H1 (cell line): ENCODE results near the gene PROK1. TPM values are rescaled to one million over a fixed set of nuclear protein-coding genes. Genes with fewer than 3 reads are reported as not detected.

Experiments
- CTCF ChIA-PET: fragments of 300-600 bp; sonication (Branson Sonifier 250); formaldehyde crosslinking; loops from one replicate; lab custom pipeline; 2021; ENCODE audit not compliant: partially characterized antibody; lab: Charles Lee
- POLR2A ChIA-PET: fragments of 300-600 bp; sonication (Branson Sonifier 250); formaldehyde crosslinking; loops from one replicate; lab custom pipeline; 2021; ENCODE audit warnings: inconsistent platforms; ENCODE audit not compliant: partially characterized antibody; lab: Charles Lee
- DNase-seq, 2 experiments: peaks; one replicate each; pipeline versions ENCODE4 v3.0.0 to v3.0.0-alpha.2; 2010 to 2022; ENCODE audit warnings: low spot score in 2 of 2, low read depth in 1 of 2, mixed read lengths in 1 of 2
- FAIRE-seq: peaks from 2 replicates; lab custom pipeline; 2011; peaks lifted over from hg19 to GRCh38; lab: Jason Lieb, UNC
- H2AFZ ChIP-seq: 2 replicates; pipeline ENCODE4 v1.8.1; 2012; ENCODE audit warnings: low read length, inconsistent platforms
- H2AK5ac ChIP-seq: 2 replicates; pipeline ENCODE4 v1.6.1; 2013; ENCODE audit warnings: low read depth, low read length
- H2BK120ac ChIP-seq: replicated peaks from 2 replicates; pipeline ENCODE3; 2013; ENCODE audit warnings: low read depth, low read length, inconsistent platforms
- H2BK12ac ChIP-seq: 2 replicates; pipeline ENCODE4 v1.6.1; 2013; ENCODE audit warnings: low read depth, low read length
- H2BK15ac ChIP-seq: 2 replicates; pipeline ENCODE4 v1.6.1; 2013; ENCODE audit warnings: low read length
- H2BK20ac ChIP-seq: 2 replicates; pipeline ENCODE4 v1.6.1; 2013; ENCODE audit warnings: low read length
- H2BK5ac ChIP-seq: 2 replicates; pipeline ENCODE4 v1.6.1; 2013; ENCODE audit warnings: low read depth, low read length
- H3K14ac ChIP-seq: 2 replicates; pipeline ENCODE4 v1.6.1; 2013; ENCODE audit warnings: inconsistent platforms; ENCODE audit not compliant: insufficient read length
- H3K18ac ChIP-seq: 2 replicates; pipeline ENCODE4 v1.6.1; 2013; ENCODE audit warnings: low read length; ENCODE audit errors: extremely low read depth
- H3K23ac ChIP-seq: 2 replicates; pipeline ENCODE4 v1.6.1; 2013; ENCODE audit warnings: inconsistent platforms; ENCODE audit not compliant: insufficient read length
- H3K23me2 ChIP-seq: 2 replicates; pipeline ENCODE4 v1.6.1; 2013; ENCODE audit warnings: low read depth, low read length
- H3K27ac ChIP-seq: 2 replicates; pipeline ENCODE4 v1.6.1; 2011; ENCODE audit warnings: low read depth, low read length, inconsistent platforms
- H3K27me3 ChIP-seq, 4 experiments: replicated peaks in 1 of 4; 1 replicate in 1 of 4; 2 replicates in 3 of 4; pipeline versions ENCODE4 v1.6.1 to v1.8.1; 2011 to 2013; ENCODE audit warnings: low read length in 3 of 4, mild to moderate bottlenecking in 3 of 4, inconsistent platforms in 2 of 4, mixed read lengths in 2 of 4, moderate library complexity in 1 of 4; ENCODE audit not compliant: control insufficient read depth in 3 of 4, insufficient read depth in 3 of 4; ENCODE audit errors: extremely low read depth in 1 of 4
- H3K36me3 ChIP-seq, 4 experiments: 2 replicates each; pipeline versions ENCODE4 v1.6.1 to v1.8.1; 2011 to 2013; ENCODE audit warnings: mild to moderate bottlenecking in 4 of 4, low read length in 3 of 4, moderate library complexity in 2 of 4, control low read depth in 1 of 4, inconsistent platforms in 1 of 4; ENCODE audit not compliant: insufficient read depth in 4 of 4, control insufficient read depth in 2 of 4
- H3K4ac ChIP-seq: replicated peaks from 2 replicates; pipeline ENCODE3; 2013; ENCODE audit warnings: low read length, low read depth, mixed read lengths, inconsistent platforms; ENCODE audit not compliant: insufficient read length
- H3K4me1 ChIP-seq, 4 experiments: replicated peaks in 1 of 4; 1 replicate in 1 of 4; 2 replicates in 3 of 4; pipeline versions ENCODE4 v1.6.1 to v1.8.1; 2011 to 2013; ENCODE audit warnings: low read length in 3 of 4, inconsistent platforms in 2 of 4, mixed read lengths in 1 of 4; ENCODE audit not compliant: insufficient read depth in 4 of 4, control insufficient read depth in 3 of 4
- H3K4me2 ChIP-seq, 2 experiments: 2 replicates each; pipeline versions ENCODE4 v1.6.1 to v1.8.1; 2011 to 2013; ENCODE audit warnings: low read depth in 2 of 2, low read length in 2 of 2, control low read depth in 1 of 2, inconsistent platforms in 1 of 2, mild to moderate bottlenecking in 1 of 2; ENCODE audit not compliant: insufficient read depth in 1 of 2
- H3K4me3 ChIP-seq, 4 experiments: fragments of 200-600, 300-600 bp in 1 of 4; sonication (generic), shearing (Covaris generic), sonication (Bioruptor Twin) in 1 of 4; 2 replicates each; pipeline versions ENCODE4 v1.5.1 to v1.8.1; 2011 to 2016; ENCODE audit warnings: low read length in 4 of 4, low read depth in 3 of 4, control low read depth in 2 of 4, inconsistent platforms in 2 of 4, mild to moderate bottlenecking in 2 of 4, mixed read lengths in 1 of 4, moderate library complexity in 1 of 4; ENCODE audit not compliant: insufficient read depth in 2 of 4; ENCODE audit errors: extremely low read depth in 1 of 4
- H3K56ac ChIP-seq: replicated peaks from 2 replicates; pipeline ENCODE3; 2013; ENCODE audit warnings: low read depth, mild to moderate bottlenecking, mixed read lengths, low read length, inconsistent platforms; ENCODE audit not compliant: insufficient read length
- H3K79me1 ChIP-seq: 2 replicates; pipeline ENCODE4 v1.6.1; 2013; ENCODE audit warnings: low read depth, low read length, control low read depth
- H3K79me2 ChIP-seq, 2 experiments: 2 replicates each; pipeline versions ENCODE4 v1.6.1 to v1.8.1; 2012 to 2013; ENCODE audit warnings: low read length in 2 of 2, mild to moderate bottlenecking in 2 of 2, inconsistent platforms in 1 of 2; ENCODE audit not compliant: insufficient read depth in 2 of 2, control insufficient read depth in 1 of 2
- H3K9ac ChIP-seq, 4 experiments: replicated peaks in 1 of 4; 1 replicate in 1 of 4; 2 replicates in 3 of 4; pipeline versions ENCODE4 v1.6.1 to v1.8.1; 2011 to 2013; ENCODE audit warnings: low read depth in 3 of 4, low read length in 3 of 4, control low read depth in 2 of 4, mild to moderate bottlenecking in 2 of 4, moderate library complexity in 2 of 4, inconsistent platforms in 1 of 4; ENCODE audit errors: extremely low read depth in 1 of 4
- H3K9me3 ChIP-seq, 2 experiments: 2 replicates each; pipeline versions ENCODE4 v1.6.1 to v1.8.1; 2012 to 2013; ENCODE audit warnings: mild to moderate bottlenecking in 2 of 2, moderate library complexity in 2 of 2, control low read depth in 1 of 2, inconsistent platforms in 1 of 2, low read depth in 1 of 2, low read length in 1 of 2, mixed read lengths in 1 of 2; ENCODE audit not compliant: insufficient read depth in 2 of 2
- H4K20me1 ChIP-seq, 2 experiments: replicated peaks in 1 of 2; 2 replicates each; pipeline versions ENCODE3 to v1.8.1; 2011 to 2013; ENCODE audit warnings: inconsistent platforms in 2 of 2, low read length in 2 of 2, mild to moderate bottlenecking in 1 of 2; ENCODE audit not compliant: insufficient read depth in 2 of 2, control insufficient read depth in 1 of 2
- H4K5ac ChIP-seq: 2 replicates; pipeline ENCODE4 v1.6.1; 2013; ENCODE audit warnings: low read length, low read depth, mixed read lengths, inconsistent platforms; ENCODE audit not compliant: insufficient read length
- H4K8ac ChIP-seq: 2 replicates; pipeline ENCODE4 v1.8.0; 2013; ENCODE audit warnings: mild to moderate bottlenecking, moderate library complexity, low read length, inconsistent platforms; ENCODE audit not compliant: insufficient read depth; ENCODE audit errors: extremely low read depth
- H4K91ac ChIP-seq: replicated peaks from 2 replicates; pipeline ENCODE3; 2013; ENCODE audit warnings: low read length, mixed read lengths, inconsistent platforms; ENCODE audit not compliant: insufficient read length
- BCL11A ChIP-seq, 2 experiments: IDR thresholded peaks; one replicate each; pipeline ENCODE4 v1.6.1; 2011; ENCODE audit warnings: low read depth in 2 of 2, low read length in 2 of 2, mild to moderate bottlenecking in 2 of 2
- CBX5 ChIP-seq: fragments of 300-800, 300-1000 bp; sonication (generic); IDR thresholded peaks from 2 replicates; pipeline ENCODE4 v1.7.1; 2016; ENCODE audit warnings: antibody characterized with exemption, low read length, low read depth
- CHD2 ChIP-seq: IDR thresholded peaks from 2 replicates; pipeline ENCODE4 v1.6.1; 2012; ENCODE audit warnings: low read length, improper control_type of control experiment
- CTCF ChIP-seq, 3 experiments: IDR thresholded peaks; 1 replicate in 2 of 3; 2 replicates in 1 of 3; pipeline versions ENCODE4 v1.5.1 to v1.6.1; 2011; ENCODE audit warnings: low read length in 3 of 3, mild to moderate bottlenecking in 3 of 3, inconsistent platforms in 2 of 3, low read depth in 1 of 3, moderate library complexity in 1 of 3; ENCODE audit not compliant: insufficient read depth in 1 of 3; ENCODE audit errors: control extremely low read depth in 1 of 3
- FOSL1 ChIP-seq: IDR thresholded peaks from 2 replicates; pipeline ENCODE4 v1.6.1; 2011; ENCODE audit warnings: mild to moderate bottlenecking, low read depth, low read length, moderate library complexity; ENCODE audit not compliant: insufficient read depth
- JUND ChIP-seq: IDR thresholded peaks from 2 replicates; pipeline ENCODE4 v1.6.1; 2011; ENCODE audit warnings: mild to moderate bottlenecking, improper control_type of control experiment, low read length
- KDM1A ChIP-seq: fragments of 200-600, 300-600 bp; sonication (generic); IDR thresholded peaks from 2 replicates; pipeline ENCODE4 v1.7.1; 2016; ENCODE audit warnings: mild to moderate bottlenecking, low read length, borderline replicate concordance
- RXRA ChIP-seq: IDR thresholded peaks from 2 replicates; pipeline ENCODE4 v1.6.1; 2011; ENCODE audit warnings: low read depth, mild to moderate bottlenecking, low read length, moderate library complexity; ENCODE audit not compliant: insufficient read depth
- SAP30 ChIP-seq: fragments of 300-600 bp; sonication (generic); IDR thresholded peaks from 2 replicates; pipeline ENCODE4 v1.7.1; 2012; ENCODE audit warnings: low read length, moderate library complexity, mild to moderate bottlenecking, inconsistent platforms; ENCODE audit not compliant: insufficient read depth, insufficient replicate concordance
- SRF ChIP-seq: IDR thresholded peaks from 2 replicates; pipeline ENCODE4 v1.6.1; 2011; ENCODE audit warnings: mild to moderate bottlenecking, low read depth, low read length, moderate library complexity
- WGBS, 2 experiments: shearing (Covaris generic) in 1 of 2; methylation state at CpG; one replicate each; pipeline versions ENCODE4 v1.1.6 to v1.1.7; 2013 to 2015; ENCODE audit warnings: low lambda C conversion rate in 2 of 2, mixed read lengths in 2 of 2, inconsistent platforms in 1 of 2, low coverage in 1 of 2, missing lambda C conversion rate in 1 of 2; ENCODE audit not compliant: insufficient replicate concordance in 2 of 2, insufficient coverage in 1 of 2, insufficient read length in 1 of 2; ENCODE audit errors: extremely low coverage in 1 of 2, missing lambda C conversion rate in 1 of 2; 5-methylcytosine and 5-hydroxymethylcytosine counted together
- polyA plus RNA-seq, 7 experiments: library from polyadenylated mRNA; depleted of rRNA in 3 of 7; stranded (reverse) in 5 of 7; unstranded in 2 of 7; fragments of >200 nt in 5 of 7; fragments of 200-250 nt in 2 of 7; gene quantifications; 1 replicate in 5 of 7; 2 replicates in 1 of 7; 4 replicates in 1 of 7; pipeline versions ENCODE4 v1.2.1 to v1.2.3, GENCODE V29; 2011 to 2013; ENCODE audit warnings: missing spikeins in 2 of 7, mixed read lengths in 2 of 7
- total RNA-seq: library from RNA; stranded (reverse); fragmentation: NEBNext Ultra II Directional; extraction: Animal tissue kit (Norgen Biotek cat#: 25700); gene quantifications from 2 replicates; pipeline ENCODE4 v1.2.1, GENCODE V29; 2021

Gene PROK1
- total and polyA plus RNA-seq, 2 of the 8 experiments (the other 6 are each of a cell fraction or from before 2014, with no cell fraction given) = 0.12 TPM; not detected in 1

GRCh38 chr1:110498270-110498669, 47.3 kb downstream of the PROK1 start:
- Histone ChIP-seq H3K23ac (no peak overlapping the region), H4K8ac (no peak overlapping the region), H2BK120ac (no peak overlapping the region), H2BK12ac (no peak overlapping the region), H3K4me3 (no peak overlapping the region), H2BK5ac (no peak overlapping the region), H3K18ac (no peak overlapping the region), H3K23me2 (no peaks in the 10 kb centered on the region), H3K36me3 (no peaks in the 10 kb centered on the region), H3K4ac (no peak overlapping the region), H3K4me2 (no peak overlapping the region), H2BK15ac (no peak overlapping the region), H3K79me1 (no peaks in the 10 kb centered on the region), H2AK5ac (no peak overlapping the region), H3K4me1 (peaks cover 6 to 11% (median 8%) of the 10 kb centered on the region in 4 experiments; a peak in 6 of 7 replicates), H3K79me2 (no peaks in the 10 kb centered on the region), H3K27ac (no peak overlapping the region), H3K56ac (no peak overlapping the region), H2BK20ac (no peak overlapping the region), H2AFZ (no peak overlapping the region), H3K9me3 (no peaks in the 10 kb centered on the region), H3K27me3 (no peaks in the 10 kb centered on the region; a peak in 1 of 7 replicates), H3K9ac (no peak overlapping the region), H4K20me1 (no peaks in the 10 kb centered on the region), H4K5ac (no peak overlapping the region), H3K14ac (no peak overlapping the region), H4K91ac (no peak overlapping the region)
- DNase-seq = no peak
- WGBS, 2 experiments = 89% methylated on average over 6 of the region's 6 CpGs; no CpG with 5 or more reads in 1 of the 2 experiments
- ChIA-PET CTCF (interaction anchor here (0.9 to 7.4 kb wide), 15 partner anchors 10 to 410 kb away, joined by 3 to 243 read pairs (median 19); partner anchors contain the start of genes KCNC4 and LAMTOR5), POLR2A (no interaction called here)
- TF ChIP-seq JUND = no peak
- no peak for TF ChIP-seq KDM1A
- no peak for TF ChIP-seq SRF
- no peak for TF ChIP-seq SAP30
- no peak for TF ChIP-seq BCL11A (IDR thresholded peaks at IDR 0.05; ENCODE audit: low read depth in 2 of 2, low read length in 2 of 2)
- no peak for TF ChIP-seq CBX5
- TF ChIP-seq CTCF (IDR thresholded peaks at IDR 0.05; ENCODE audit: control extremely low read depth in 1 of 3, insufficient read depth in 1 of 3, low read depth in 1 of 3, low read length in 3 of 3) = no peak
- TF ChIP-seq FOSL1 = no peak
- no peak for TF ChIP-seq RXRA
- TF ChIP-seq CHD2 = no peak
- FAIRE-seq = no peak
